ENCODE results near the gene TSPAN12. TPM values are rescaled to one million over a fixed set of nuclear protein-coding genes. Genes with fewer than 3 reads are reported as not detected.

TSPAN12 gene
- total and polyA plus RNA-seq, 2 of the 4 experiments (the other 2 are of a cell fraction) = 0.36 to 0.72 TPM

- peaks cover 5% of the 10 kb centered on the region; the same call in 1 of the 2 replicates for H3K36me3 ChIP-seq (ENCODE audit: control insufficient read depth, insufficient read depth, low read length)
- ATAC-seq (ENCODE audit: low read depth) = no peak
- H3K18ac ChIP-seq (ENCODE audit: low read depth, low read length) = no peak overlapping the region
These were observed 72.8 kb downstream of the TSPAN12 start for GRCh38 chr7:120785095-120785494.

More at GRCh38 chr7:120785095-120785494, 72.8 kb downstream of the TSPAN12 start:
- H2BK15ac ChIP-seq (ENCODE audit: low read depth, low read length) = no peak overlapping the region
- H2BK20ac ChIP-seq (ENCODE audit: low read depth, low read length) = no peak overlapping the region
- BruUV-seq (replicated peaks) = no TSS peak
- no peak overlapping the region for H2AK9ac ChIP-seq (replicated peaks; ENCODE audit: low read depth, low read length, poor library complexity)
- CTCF ChIA-PET = no interaction called here
- H3K14ac ChIP-seq (replicated peaks; ENCODE audit: low read depth, low read length) = no peak overlapping the region
- POLR2A ChIA-PET (ENCODE audit: unreplicated experiment) = no interaction called here
- H4K20me1 ChIP-seq (ENCODE audit: insufficient read depth, low read length) = no peaks in the 10 kb centered on the region
- intact Hi-C loops (cut with micrococcal nuclease) = no loop called here
- no peaks in the 10 kb centered on the region; the same call in 1 of the 2 replicates for H3K27me3 ChIP-seq (ENCODE audit: control insufficient read depth, insufficient read depth, low read length)
- no peak overlapping the region for H3K4ac ChIP-seq (ENCODE audit: low read depth, low read length)
- H3K4me3 ChIP-seq (ENCODE audit: insufficient read depth, low read depth, low read length) = no peak overlapping the region
- no peaks in the 10 kb centered on the region for H3K9me1 ChIP-seq (ENCODE audit: insufficient read depth, low read length)
- in situ Hi-C loops (cut with MboI; ENCODE audit: low sequenced_read_pairs) = no loop called here
- H3K23ac ChIP-seq (ENCODE audit: low read depth, low read length) = no peak overlapping the region
- no peak for DNase-seq
- H4K8ac ChIP-seq (ENCODE audit: low read depth in 2 of 2, low read length in 2 of 2) = no peak overlapping the region
- H2BK120ac ChIP-seq (ENCODE audit: low read depth, low read length) = no peak overlapping the region
- no peak overlapping the region for H3K27ac ChIP-seq (ENCODE audit: insufficient read depth, low read length)
- H3K9ac ChIP-seq (ENCODE audit: low read depth, low read length) = no peak overlapping the region
- no peaks in the 10 kb centered on the region for H3K9me3 ChIP-seq (ENCODE audit: control insufficient read depth, insufficient read depth, low read length)
- H2AFZ ChIP-seq (replicated peaks; ENCODE audit: low read length, poor library complexity) = no peak overlapping the region
- H2BK5ac ChIP-seq (ENCODE audit: low read depth, low read length, poor library complexity, severe bottlenecking) = no peak overlapping the region
- no peak overlapping the region for H3K4me2 ChIP-seq (ENCODE audit: low read depth, low read length)
- no peak overlapping the region for H2AK5ac ChIP-seq (ENCODE audit: low read depth, low read length)
- no peak overlapping the region for H4K91ac ChIP-seq (ENCODE audit: insufficient read depth, low read depth, low read length)
- H4K5ac ChIP-seq (ENCODE audit: low read depth, low read length) = no peak overlapping the region
- no peaks in the 10 kb centered on the region for H3K4me1 ChIP-seq (ENCODE audit: control insufficient read depth, insufficient read depth, low read length)
- WGBS, 2 experiments (ENCODE audit: extremely low coverage in 2 of 2, insufficient read length in 1 of 2) = 33% methylated on average over 1 of the region's 1 CpG; no CpG with 5 or more reads in 1 of the 2 experiments
- dilution Hi-C loops (cut with HindIII; ENCODE audit: low sequenced_read_pairs, unreplicated experiment) = no loop called here
- TF ChIP-seq CHD1 (IDR thresholded peaks at IDR 0.05; ENCODE audit: low read depth, low read length) (no peak), MXI1 (IDR thresholded peaks at IDR 0.05; ENCODE audit: borderline replicate concordance, low read depth, low read length) (no peak)
- H3K56ac ChIP-seq (ENCODE audit: extremely low read depth, insufficient read depth, low read length) = no peak overlapping the region
- no peaks in the 10 kb centered on the region for H3K79me1 ChIP-seq (ENCODE audit: low read depth in 1 of 2, low read length in 2 of 2)
